GM12878 (cell line): Measurements from ENCODE around the gene IFNLR1. TPM values are rescaled to one million over a fixed set of nuclear protein-coding genes. Genes with fewer than 3 reads are reported as not detected.

Source experiments
- ATAC-seq: fragments of 200-7000 bp; cut with Tn5 transposase; 3 replicates; pipeline ENCODE4 v1.9.1; 2020; ENCODE audit warnings: mild to moderate bottlenecking, moderate library complexity
- BruUV-seq: library from RNA; stranded (reverse); fragments of 400-500 nt; replicated peaks from 2 replicates; lab custom pipeline; 2021; lab: Mats Ljungman, UMichigan
- CTCF ChIA-PET: fragments of 300-600 bp; sonication (Branson Sonifier 250); formaldehyde crosslinking; extraction: SDS; loops from one replicate; lab custom pipeline; 2021; ENCODE audit warnings: inconsistent platforms; lab: Yijun Ruan, JAX
- POLR2A ChIA-PET: fragments of 350-600 bp; formaldehyde crosslinking; extraction: SDS; loops from one replicate; lab custom pipeline; 2021; ENCODE audit warnings: inconsistent platforms; lab: Charles Lee
- RAD21 ChIA-PET: fragments of 300-600 bp; sonication (Branson Sonifier 250); formaldehyde crosslinking; loops from one replicate; lab custom pipeline; 2023; ENCODE audit warnings: antibody characterized with exemption; ENCODE audit not compliant: unreplicated experiment; lab: Charles Lee
- SMC1A ChIA-PET: fragments of 300-600 bp; sonication (Branson Sonifier 250); formaldehyde crosslinking; loops from one replicate; lab custom pipeline; 2023; ENCODE audit not compliant: unreplicated experiment, uncharacterized antibody; lab: Charles Lee
- DNase-seq: peaks from one replicate; pipeline ENCODE4 v3.0.0-alpha.2; 2011; ENCODE audit warnings: low read depth, low spot score
- FAIRE-seq: peaks from 3 replicates; lab custom pipeline; 2011; peaks lifted over from hg19 to GRCh38; lab: Jason Lieb, UNC
- H2AFZ ChIP-seq: 2 replicates; pipeline ENCODE4 v1.6.0; 2011; ENCODE audit warnings: low read depth, low read length, control low read depth; ENCODE audit not compliant: control insufficient read depth
- H3K27ac ChIP-seq: 2 replicates; pipeline ENCODE4 v1.5.1; 2011; ENCODE audit warnings: control low read depth; ENCODE audit not compliant: control insufficient read depth, insufficient read depth
- H3K27me3 ChIP-seq, 2 experiments: replicated peaks in 1 of 2; 2 replicates each; pipeline versions ENCODE4 v1.6.0 to v1.6.1; 2011; ENCODE audit warnings: low read length in 1 of 2; ENCODE audit not compliant: control insufficient read depth in 2 of 2, insufficient read depth in 2 of 2
- H3K36me3 ChIP-seq, 2 experiments: 2 replicates each; pipeline ENCODE4 v1.5.1; 2011; ENCODE audit warnings: low read length in 1 of 2; ENCODE audit not compliant: control insufficient read depth in 2 of 2, insufficient read depth in 2 of 2
- H3K4me1 ChIP-seq: 2 replicates; pipeline ENCODE4 v1.6.1; 2011; ENCODE audit warnings: mild to moderate bottlenecking, low read length, moderate library complexity, mixed read lengths; ENCODE audit not compliant: control insufficient read depth, insufficient read depth
- H3K4me2 ChIP-seq: 2 replicates; pipeline ENCODE4 v1.6.0; 2011; ENCODE audit warnings: control low read depth; ENCODE audit not compliant: control insufficient read depth, insufficient read depth
- H3K4me3 ChIP-seq: fragments of 200-600 bp; sonication (generic); 2 replicates; pipeline ENCODE4 v1.5.1; 2016
- H3K79me2 ChIP-seq: 2 replicates; pipeline ENCODE4 v1.6.0; 2011; ENCODE audit warnings: low read length; ENCODE audit not compliant: control insufficient read depth, insufficient read depth
- H3K9ac ChIP-seq: 2 replicates; pipeline ENCODE4 v1.8.0; 2011; ENCODE audit warnings: low read length, control low read depth, mixed read lengths; ENCODE audit not compliant: control insufficient read depth, insufficient read depth
- H3K9me3 ChIP-seq: replicated peaks from 3 replicates; pipeline ENCODE4 v1.5.1; 2011; ENCODE audit warnings: mild to moderate bottlenecking, low read length; ENCODE audit not compliant: control insufficient read depth, insufficient read depth
- H4K20me1 ChIP-seq: 2 replicates; pipeline ENCODE4 v1.6.0; 2011; ENCODE audit not compliant: control insufficient read depth, insufficient read depth
- BRCA1 ChIP-seq: IDR thresholded peaks from 2 replicates; pipeline ENCODE4 v1.6.1; 2011; ENCODE audit warnings: low read depth, low read length, improper control_type of control experiment
- EED ChIP-seq: sonication (generic); IDR thresholded peaks from 2 replicates; pipeline ENCODE4 v1.6.1; 2016; ENCODE audit warnings: antibody characterized with exemption, low read depth
- ELK1 ChIP-seq: IDR thresholded peaks from 2 replicates; pipeline ENCODE4 v1.6.1; 2012; ENCODE audit warnings: low read depth, low read length, improper control_type of control experiment
- KLF5 ChIP-seq: fragments of 450-650 bp; IDR thresholded peaks from 2 replicates; pipeline ENCODE4 v1.6.1; 2014; ENCODE audit warnings: mild to moderate bottlenecking; ENCODE audit not compliant: partially characterized antibody
- LARP7 ChIP-seq: fragments of 450-650 bp; IDR thresholded peaks from 2 replicates; pipeline ENCODE4 v1.6.1; 2017; ENCODE audit warnings: mild to moderate bottlenecking
- MEF2A ChIP-seq: IDR thresholded peaks from 2 replicates; pipeline ENCODE4 v1.6.1; 2011; ENCODE audit warnings: low read depth, mild to moderate bottlenecking, low read length, moderate library complexity; ENCODE audit not compliant: insufficient read depth
- MTA3 ChIP-seq: IDR thresholded peaks from 2 replicates; pipeline ENCODE4 v1.6.1; 2012; ENCODE audit warnings: low read length, inconsistent platforms, borderline replicate concordance
- MXI1 ChIP-seq: fragments of 150-350 bp; IDR thresholded peaks from 2 replicates; pipeline ENCODE4 v1.6.1; 2011; ENCODE audit warnings: low read depth, mild to moderate bottlenecking, inconsistent platforms, low read length, improper control_type of control experiment
- NFYA ChIP-seq: IDR thresholded peaks from 2 replicates; pipeline ENCODE4 v1.6.1; 2011; ENCODE audit warnings: low read depth, mild to moderate bottlenecking, low read length, improper control_type of control experiment, borderline replicate concordance
- NR2F1 ChIP-seq: fragments of 450-650 bp; conservative IDR thresholded peaks from 2 replicates; pipeline ENCODE4 v1.6.1; 2017; ENCODE audit warnings: mild to moderate bottlenecking
- NRF1 ChIP-seq: conservative IDR thresholded peaks from 2 replicates; pipeline ENCODE4 v1.6.1; 2011; ENCODE audit warnings: mild to moderate bottlenecking, low read depth, low read length, improper control_type of control experiment
- ZNF687 ChIP-seq: fragments of 450-650 bp; IDR thresholded peaks from 2 replicates; pipeline ENCODE4 v1.6.1; 2017; ENCODE audit warnings: mild to moderate bottlenecking, moderate library complexity
- WGBS: methylation state at CpG from one replicate; pipeline ENCODE4 v1.1.6; 2016; ENCODE audit warnings: low lambda C conversion rate; ENCODE audit not compliant: insufficient replicate concordance, insufficient coverage; ENCODE audit errors: missing lambda C conversion rate; 5-methylcytosine and 5-hydroxymethylcytosine counted together
- in situ Hi-C: fragments of 300-500 bp; cut with MboI; formaldehyde crosslinking; loops from 9 replicates; pipeline ENCODE4 v1.14.3; 2018; ENCODE audit warnings: mixed read lengths
- intact Hi-C: fragments of 100-400 bp; cut with micrococcal nuclease; formaldehyde crosslinking; loops from one replicate; pipeline ENCODE4 v1.14.2; 2022; ENCODE audit not compliant: unreplicated experiment
- polyA plus RNA-seq, 11 experiments: library from polyadenylated mRNA; depleted of rRNA in 4 of 11; unstranded in 6 of 11; stranded (reverse) in 5 of 11; fragments of >200 nt; fragmentation: Nextera tagmentation in 4 of 11; fragmentation: Illumina TruSeq in 1 of 11; extraction: Ambion mirVana in 4 of 11; extraction: Trizol in 1 of 11; gene quantifications; 1 replicate in 1 of 11; 2 replicates in 10 of 11; pipeline versions ENCODE4 v1.2.1 to v1.2.3, GENCODE V29; 2011 to 2016; ENCODE audit warnings: inconsistent platforms in 2 of 11, missing spikeins in 2 of 11, low read depth in 1 of 11
- total RNA-seq, 4 experiments: library from RNA; depleted of rRNA in 3 of 4; stranded (reverse); fragments of >200 nt in 3 of 4; fragmentation: Illumina TruSeq in 1 of 4; extraction: Trizol in 1 of 4; gene quantifications; 2 replicates each; pipeline versions ENCODE4 v1.2.1 to v1.2.3, GENCODE V29; 2013 to 2021
- TF ChIP-seq, protein P1 (sequence below): fragments of 450-650 bp; IDR thresholded peaks from 2 replicates; pipeline ENCODE4 v1.6.1; 2018; ENCODE audit warnings: borderline replicate concordance, mild to moderate bottlenecking; ENCODE audit not compliant: partially characterized antibody

IFNLR1 gene
- total and polyA plus RNA-seq, 10 of the 15 experiments (the other 5 are each of a cell fraction or from before 2014, with no cell fraction given), result 0.31 to 5.6 (median 3.9) TPM

DNA sequence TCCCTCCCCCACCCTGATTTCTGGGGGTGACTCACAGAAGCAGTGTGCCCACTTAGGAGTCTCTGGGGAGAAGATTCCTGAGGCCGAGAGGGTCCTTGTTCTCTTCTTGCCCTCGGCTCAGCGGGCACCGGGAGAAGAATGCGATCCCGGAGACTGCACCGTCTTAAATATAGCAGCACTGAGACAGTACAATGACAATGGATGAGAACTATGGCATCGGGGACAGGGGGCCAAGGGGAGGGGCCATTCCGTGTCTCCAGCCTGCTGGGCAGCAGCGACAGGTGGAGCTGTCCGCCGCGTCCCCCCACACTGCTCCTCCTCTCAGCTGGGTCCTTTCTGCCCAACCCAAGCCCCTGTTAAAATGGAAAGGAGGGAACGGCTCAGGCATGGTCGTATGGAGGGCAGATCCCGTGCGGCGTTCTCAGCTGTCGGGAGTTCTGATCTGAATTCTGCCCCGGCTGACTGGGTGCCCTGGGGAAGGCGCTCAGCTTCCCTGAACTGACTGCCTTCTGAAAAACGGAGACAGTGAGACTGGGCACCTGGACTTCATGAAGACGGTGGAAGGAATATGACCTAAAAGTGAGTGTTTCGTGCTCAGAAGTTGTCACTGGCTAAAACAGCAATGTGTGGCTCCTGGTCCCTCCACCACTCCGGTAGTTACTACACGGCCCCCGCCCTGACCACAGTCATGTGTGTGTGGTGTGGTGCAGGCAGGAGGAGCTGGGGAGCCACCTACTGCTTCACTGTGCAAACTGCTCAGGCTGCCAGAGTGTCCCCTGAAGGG, 74.9 kb downstream of the IFNLR1 start, which contains the start of gene MYOM3 (continued):
- TF ChIP-seq ELK1 (no peak), KLF5 (no peak), EED (no peak), BRCA1 (no peak)
- TF ChIP-seq, all 136 proteins: peak for 8

GRCh38 chr1:24111262-24111995, 75.7 kb downstream of the IFNLR1 start:
- in situ Hi-C loops (no loop called here), intact Hi-C loops (no loop called here)
- Histone ChIP-seq H2AFZ (no peak overlapping the region), H3K36me3 (no peaks in the 10 kb centered on the region), H4K20me1 (no peaks in the 10 kb centered on the region), H3K27me3 (no peaks in the 10 kb centered on the region; a peak in 3 of 4 replicates), H3K27ac (no peak overlapping the region), H3K79me2 (no peaks in the 10 kb centered on the region), H3K9me3 (no peaks in the 10 kb centered on the region), H3K4me3 (no peak overlapping the region), H3K4me1 (no peaks in the 10 kb centered on the region), H3K9ac (no peak overlapping the region), H3K4me2 (no peak overlapping the region)
- DNase-seq, result no peak
- ChIA-PET CTCF (interaction anchor here (0.8 to 1.4 kb wide), 3 partner anchors 40 to 161 kb away, joined by 3 read pairs; no protein-coding TSS in a partner anchor), POLR2A (no interaction called here), SMC1A (interaction anchor here (1.4 kb wide), 1 partner anchor 87 kb away, joined by 3 read pairs; no protein-coding TSS in a partner anchor), RAD21 (interaction anchor here (0.6 to 1.0 kb wide), 2 partner anchors 247 to 339 kb away, joined by 3 read pairs; no protein-coding TSS in a partner anchor)
- no peak for FAIRE-seq
- 42% methylated on average over 20 of the region's 20 CpGs for WGBS
- BruUV-seq, result no TSS peak
- no peak for ATAC-seq
- TF ChIP-seq, protein P1, sequence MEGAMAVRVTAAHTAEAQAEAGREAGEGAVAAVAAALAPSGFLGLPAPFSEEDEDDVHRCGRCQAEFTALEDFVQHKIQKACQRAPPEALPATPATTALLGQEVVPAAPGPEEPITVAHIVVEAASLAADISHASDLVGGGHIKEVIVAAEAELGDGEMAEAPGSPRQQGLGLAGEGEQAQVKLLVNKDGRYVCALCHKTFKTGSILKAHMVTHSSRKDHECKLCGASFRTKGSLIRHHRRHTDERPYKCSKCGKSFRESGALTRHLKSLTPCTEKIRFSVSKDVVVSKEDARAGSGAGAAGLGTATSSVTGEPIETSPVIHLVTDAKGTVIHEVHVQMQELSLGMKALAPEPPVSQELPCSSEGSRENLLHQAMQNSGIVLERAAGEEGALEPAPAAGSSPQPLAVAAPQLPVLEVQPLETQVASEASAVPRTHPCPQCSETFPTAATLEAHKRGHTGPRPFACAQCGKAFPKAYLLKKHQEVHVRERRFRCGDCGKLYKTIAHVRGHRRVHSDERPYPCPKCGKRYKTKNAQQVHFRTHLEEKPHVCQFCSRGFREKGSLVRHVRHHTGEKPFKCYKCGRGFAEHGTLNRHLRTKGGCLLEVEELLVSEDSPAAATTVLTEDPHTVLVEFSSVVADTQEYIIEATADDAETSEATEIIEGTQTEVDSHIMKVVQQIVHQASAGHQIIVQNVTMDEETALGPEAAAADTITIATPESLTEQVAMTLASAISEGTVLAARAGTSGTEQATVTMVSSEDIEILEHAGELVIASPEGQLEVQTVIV, result no peak
- no peak for TF ChIP-seq MTA3
- TF ChIP-seq LARP7, result no peak
- TF ChIP-seq NRF1, result no peak
- TF ChIP-seq MEF2A, result no peak
- TF ChIP-seq MXI1, result no peak
- no peak for TF ChIP-seq ZNF687
- no peak for TF ChIP-seq NR2F1
- TF ChIP-seq KLF5, result no peak
- TF ChIP-seq NFYA, result no peak
